ENCODE measurements around the gene ABTB1. TPM values are rescaled to one million over a fixed set of nuclear protein-coding genes. Genes with fewer than 3 reads are reported as not detected.

Gene ABTB1
- total and polyA plus RNA-seq, 2 of the 13 experiments (the other 11 are each of a cell fraction or from before 2014, with no cell fraction given): 0.42 to 14.5 TPM

- CTCF ChIA-PET (ENCODE audit: low intra/inter-chr PET ratio, low total read pairs): no interaction called here
- WGBS (ENCODE audit: low lambda C conversion rate): 55% methylated on average over 17 of the region's 17 CpGs
These were observed 48.5 kb downstream of the ABTB1 start for GRCh38 chr3:127720985-127721935.

More at GRCh38 chr3:127720985-127721935, 48.5 kb downstream of the ABTB1 start:
- Histone ChIP-seq H4K20me1 (ENCODE audit: insufficient read depth, low read length) (no peaks in the 10 kb centered on the region), H3K36me3 (replicated peaks in 1 of 2; ENCODE audit: control insufficient read depth in 1 of 2, insufficient read depth in 2 of 2, low read length in 2 of 2) (no peaks in the 10 kb centered on the region), H3K4me1 (ENCODE audit: insufficient read depth, low read length) (no peaks in the 10 kb centered on the region), H3K27ac (ENCODE audit: extremely low read length, insufficient read depth, low read length) (no peak overlapping the region), H3K79me2 (ENCODE audit: insufficient read depth, low read length) (no peaks in the 10 kb centered on the region), H2AFZ (ENCODE audit: low read length) (no peak overlapping the region), H3K9ac (ENCODE audit: insufficient read depth, low read depth, low read length) (no peak overlapping the region), H3K4me3 (replicated peaks in 1 of 3; ENCODE audit: insufficient read depth in 1 of 3, low read depth in 2 of 3, low read length in 3 of 3) (no peak overlapping the region), H3K27me3 (ENCODE audit: control insufficient read depth in 1 of 2, insufficient read depth in 2 of 2, low read length in 2 of 2) (peaks cover 0 to 45% of the 10 kb centered on the region in 2 experiments; a peak in 4 of 5 replicates), H3K9me3 (ENCODE audit: low read length) (no peaks in the 10 kb centered on the region), H3K4me2 (ENCODE audit: low read depth, low read length) (no peak overlapping the region)
- ATAC-seq (no peak), FAIRE-seq (no peak), DNase-seq (ENCODE audit: low spot score) (no peak)
- TF ChIP-seq TAF1 (CRISPR knock-in tag; IDR thresholded peaks at IDR 0.05) (no peak), MXI1 (IDR thresholded peaks at IDR 0.05; ENCODE audit: borderline replicate concordance, low read depth, low read length) (no peak), HNF4A (CRISPR knock-in tag; IDR thresholded peaks at IDR 0.05) (no peak), ETV6 (CRISPR knock-in tag; conservative IDR thresholded peaks at IDR 0.05) (no peak), CREB1 (IDR thresholded peaks at IDR 0.05) (no peak), CREB1 (CRISPR knock-in tag; IDR thresholded peaks at IDR 0.05) (no peak), TBX3 (IDR thresholded peaks at IDR 0.05; ENCODE audit: borderline replicate concordance) (no peak), ZNF639 (CRISPR knock-in tag; conservative IDR thresholded peaks at IDR 0.05) (no peak), GTF2F1 (IDR thresholded peaks at IDR 0.05; ENCODE audit: low read length) (no peak), HDAC2 (CRISPR knock-in tag; IDR thresholded peaks at IDR 0.05) (no peak), PHF5A (CRISPR knock-in tag; IDR thresholded peaks at IDR 0.05; ENCODE audit: low read depth, unreplicated experiment) (no peak), HNRNPH1 (optimal IDR thresholded peaks at IDR 0.05; ENCODE audit: low read depth, low read length) (no peak), RFXANK (CRISPR knock-in tag; IDR thresholded peaks at IDR 0.05) (no peak), NFRKB (IDR thresholded peaks at IDR 0.05) (no peak), NR2F2 (IDR thresholded peaks at IDR 0.05; ENCODE audit: borderline replicate concordance, low read depth) (no peak), NR1H2 (CRISPR knock-in tag; IDR thresholded peaks at IDR 0.05; ENCODE audit: borderline replicate concordance, low read depth) (no peak), ZNF18 (CRISPR knock-in tag; IDR thresholded peaks at IDR 0.05; ENCODE audit: insufficient replicate concordance) (no peak)
- in situ Hi-C loops (cut with HindIII; ENCODE audit: extremely low pct_ligation_motif_present, low pct_unique_long_range_greater_than_20kb) (no loop called here), intact Hi-C loops (cut with micrococcal nuclease; ENCODE audit: unreplicated experiment) (no loop called here)
- no TSS peak for BruUV-seq (replicated peaks)
- POLR2A ChIA-PET: no interaction called here

Measured in HepG2 (cell line).